Activated CD8-positive, alpha-beta memory T cell treated with anti-CD3 and anti-CD28 coated beads, Interleukin-2, amount 50 U/mL, for 24 hours (primary cell): ENCODE data around the gene RAB20.
"Not testable (repeated sequence)": the region's sequence is repeated elsewhere in the genome, so short reads cannot be mapped to it uniquely, and the experiment has no call there.

Experiments used
- DNase-seq: peaks from one replicate; pipeline ENCODE4 v3.0.0-alpha.2; 2020; ENCODE audit errors: extremely low read depth

RAB20 gene

GRCh38 chr13:110575322-110576069 is 14.0 kb upstream of the RAB20 start:
- no peak for DNase-seq

- DNase-seq = no peak
Measured at GRCh38 chr13:110574161-110574560, 12.6 kb upstream of the RAB20 start.

GRCh38 chr13:110572778-110573118 is 11.2 kb upstream of the RAB20 start:
- DNase-seq = no peak

- DNase-seq = no peak
Measured at GRCh38 chr13:110571896-110572777, 10.6 kb upstream of the RAB20 start.

- DNase-seq = no peak
Measured at GRCh38 chr13:110570886-110571285, 9.4 kb upstream of the RAB20 start.

GRCh38 chr13:110569962-110570361 is 8.4 kb upstream of the RAB20 start:
- not testable (repeated sequence) for DNase-seq

- no peak for DNase-seq
Measured at GRCh38 chr13:110568612-110569011, 7.1 kb upstream of the RAB20 start.

- DNase-seq = no peak
Measured at GRCh38 chr13:110566171-110566570, 4.6 kb upstream of the RAB20 start.

GRCh38 chr13:110565296-110565695 is 3.8 kb upstream of the RAB20 start:
- no peak for DNase-seq

- no peak for DNase-seq
Measured at GRCh38 chr13:110564472-110564985, 3.0 kb upstream of the RAB20 start.

GRCh38 chr13:110563463-110563774 is 1.9 kb upstream of the RAB20 start:
- no peak for DNase-seq

- DNase-seq = no peak
Measured at GRCh38 chr13:110562696-110563462, 1.4 kb upstream of the RAB20 start.

- no peak for DNase-seq
Measured at GRCh38 chr13:110562036-110562597, 595 bp upstream of the RAB20 start.

GRCh38 chr13:110560601-110561343 is 750 bp downstream of the RAB20 start:
- DNase-seq = no peak

GRCh38 chr13:110559986-110560385 is 1.5 kb downstream of the RAB20 start:
- no peak for DNase-seq

GRCh38 chr13:110559429-110559943 is 2.0 kb downstream of the RAB20 start:
- no peak for DNase-seq

GRCh38 chr13:110557610-110558305 is 3.8 kb downstream of the RAB20 start:
- no peak for DNase-seq

GRCh38 chr13:110557082-110557481 is 4.4 kb downstream of the RAB20 start:
- no peak for DNase-seq

- no peak for DNase-seq
Measured at GRCh38 chr13:110556224-110556606, 5.3 kb downstream of the RAB20 start.

GRCh38 chr13:110555601-110556223 is 5.8 kb downstream of the RAB20 start:
- no peak for DNase-seq
